Hepatocyte (in vitro differentiated cells): ENCODE data around the gene HIC2.
"Not testable (repeated sequence)": the region's sequence is repeated elsewhere in the genome, so short reads cannot be mapped to it uniquely, and the experiment has no call there.

Experiments
- EZH2 ChIP-seq: fragments of 200-600 bp; sonication (generic); IDR thresholded peaks from 2 replicates; pipeline ENCODE4 v1.6.1; 2016; ENCODE audit warnings: antibody characterized with exemption, mild to moderate bottlenecking, borderline replicate concordance
- EZH2phosphoT487 ChIP-seq: fragments of 200-600 bp; sonication (generic); IDR thresholded peaks from one replicate; pipeline ENCODE4 v1.6.1; 2018; ENCODE audit warnings: antibody characterized with exemption, mild to moderate bottlenecking, low read depth, moderate library complexity; ENCODE audit not compliant: unreplicated experiment, severe bottlenecking
- TF ChIP-seq, protein P1 (sequence below): fragments of 200-600 bp; sonication (generic); IDR thresholded peaks from 2 replicates; pipeline ENCODE4 v1.5.1; 2016; ENCODE audit warnings: antibody characterized with exemption, mild to moderate bottlenecking; ENCODE audit not compliant: poor library complexity

DNA sequence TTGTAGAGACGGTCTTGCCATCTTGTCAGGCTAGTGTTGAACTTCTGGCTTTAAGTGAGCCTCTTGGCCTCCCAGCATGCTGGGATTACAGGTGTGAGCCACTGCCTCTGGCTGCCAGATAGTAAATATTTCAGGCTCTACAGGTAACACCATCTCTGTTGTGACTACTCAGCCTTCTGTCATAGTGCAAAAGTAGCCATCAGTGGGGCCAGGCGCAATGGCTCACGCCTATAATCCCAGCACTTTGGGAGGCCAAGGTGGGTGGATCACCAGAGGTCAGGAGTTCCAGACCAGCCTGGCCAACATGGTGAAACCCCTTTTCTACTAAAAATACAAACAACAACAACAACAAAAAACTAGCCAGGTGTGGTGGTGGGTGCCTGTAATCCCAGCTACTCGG is 35.5 kb downstream of the HIC2 start:
- not testable (repeated sequence) for TF ChIP-seq EZH2, EZH2phosphoT487
- TF ChIP-seq, protein P1, sequence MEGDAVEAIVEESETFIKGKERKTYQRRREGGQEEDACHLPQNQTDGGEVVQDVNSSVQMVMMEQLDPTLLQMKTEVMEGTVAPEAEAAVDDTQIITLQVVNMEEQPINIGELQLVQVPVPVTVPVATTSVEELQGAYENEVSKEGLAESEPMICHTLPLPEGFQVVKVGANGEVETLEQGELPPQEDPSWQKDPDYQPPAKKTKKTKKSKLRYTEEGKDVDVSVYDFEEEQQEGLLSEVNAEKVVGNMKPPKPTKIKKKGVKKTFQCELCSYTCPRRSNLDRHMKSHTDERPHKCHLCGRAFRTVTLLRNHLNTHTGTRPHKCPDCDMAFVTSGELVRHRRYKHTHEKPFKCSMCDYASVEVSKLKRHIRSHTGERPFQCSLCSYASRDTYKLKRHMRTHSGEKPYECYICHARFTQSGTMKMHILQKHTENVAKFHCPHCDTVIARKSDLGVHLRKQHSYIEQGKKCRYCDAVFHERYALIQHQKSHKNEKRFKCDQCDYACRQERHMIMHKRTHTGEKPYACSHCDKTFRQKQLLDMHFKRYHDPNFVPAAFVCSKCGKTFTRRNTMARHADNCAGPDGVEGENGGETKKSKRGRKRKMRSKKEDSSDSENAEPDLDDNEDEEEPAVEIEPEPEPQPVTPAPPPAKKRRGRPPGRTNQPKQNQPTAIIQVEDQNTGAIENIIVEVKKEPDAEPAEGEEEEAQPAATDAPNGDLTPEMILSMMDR, result not testable (repeated sequence)
